Naive thymus-derived CD4-positive, alpha-beta T cell (primary cell): ENCODE measurements around the gene DUSP5. TPM values are rescaled to one million over a fixed set of nuclear protein-coding genes. Genes with fewer than 3 reads are reported as not detected.
A peak's percentile ranks its signal among the peaks of the same experiment; 100 is the strongest.

ENCODE experiments used
- ATAC-seq: fragments of 150-1000 bp; cut with Tn5 transposase; 2 replicates; pipeline ENCODE4 v1.10.0; 2021; ENCODE audit warnings: mild to moderate bottlenecking, moderate library complexity
- CTCF ChIA-PET: fragments of 350-600 bp; sonication (Branson Sonifier 250); formaldehyde crosslinking; loops from one replicate; lab custom pipeline; 2021; ENCODE audit warnings: antibody characterized with exemption; lab: Charles Lee
- POLR2A ChIA-PET: fragments of 350-600 bp; sonication (Branson Sonifier 250); formaldehyde crosslinking; loops from one replicate; lab custom pipeline; 2021; ENCODE audit warnings: antibody characterized with exemption, inconsistent platforms; lab: Charles Lee
- DNase-seq, 9 donors: peaks; one replicate each; pipeline versions ENCODE4 v3.0.0 to v3.0.0-alpha.2; 2020 to 2022; ENCODE audit warnings: mixed read lengths in 1 of 9
- H3K27ac ChIP-seq: one replicate; pipeline ENCODE4 v1.7.0; 2013; ENCODE audit warnings: mild to moderate bottlenecking, low read depth, low read length, moderate library complexity
- H3K27me3 ChIP-seq, 2 donors: one replicate each; pipeline ENCODE4 v1.7.0; 2013; ENCODE audit warnings: low read length in 2 of 2, mild to moderate bottlenecking in 2 of 2, moderate library complexity in 2 of 2; ENCODE audit not compliant: control insufficient read depth in 2 of 2, insufficient read depth in 2 of 2
- H3K36me3 ChIP-seq, 3 experiments: 1 replicate in 2 of 3; 2 replicates in 1 of 3; pipeline ENCODE4 v1.7.0; 2013; ENCODE audit warnings: low read length in 3 of 3, mild to moderate bottlenecking in 3 of 3, moderate library complexity in 1 of 3; ENCODE audit not compliant: insufficient read depth in 3 of 3, control insufficient read depth in 2 of 3
- H3K4me1 ChIP-seq, 2 donors: one replicate each; pipeline ENCODE4 v1.7.0; 2013; ENCODE audit warnings: low read length in 2 of 2, mild to moderate bottlenecking in 2 of 2, moderate library complexity in 1 of 2; ENCODE audit not compliant: control insufficient read depth in 2 of 2, insufficient read depth in 2 of 2
- H3K4me3 ChIP-seq: 2 replicates; pipeline ENCODE4 v1.7.0; 2013; ENCODE audit warnings: mild to moderate bottlenecking, low read length
- H3K9me3 ChIP-seq, 3 experiments: 1 replicate in 2 of 3; 2 replicates in 1 of 3; pipeline ENCODE4 v1.7.0; 2013; ENCODE audit warnings: low read length in 3 of 3; ENCODE audit not compliant: control insufficient read depth in 2 of 3
- H3K27ac Mint-ChIP-seq, 9 donors: one replicate each; pipeline ENCODE4 v1.8.0; 2020 to 2022; ENCODE audit warnings: mixed read lengths in 9 of 9, mild to moderate bottlenecking in 8 of 9, moderate library complexity in 5 of 9, inconsistent platforms in 2 of 9
- H3K27me3 Mint-ChIP-seq, 5 donors: one replicate each; pipeline ENCODE4 v1.8.0; 2021 to 2022; ENCODE audit warnings: mixed read lengths in 5 of 5, mild to moderate bottlenecking in 1 of 5
- H3K36me3 Mint-ChIP-seq, 5 donors: one replicate each; pipeline ENCODE4 v1.8.0; 2020 to 2022; ENCODE audit warnings: mixed read lengths in 5 of 5, mild to moderate bottlenecking in 3 of 5, inconsistent platforms in 1 of 5
- H3K4me1 Mint-ChIP-seq, 7 donors: one replicate each; pipeline ENCODE4 v1.8.0; 2020 to 2022; ENCODE audit warnings: mixed read lengths in 7 of 7, mild to moderate bottlenecking in 3 of 7, inconsistent platforms in 1 of 7
- H3K4me3 Mint-ChIP-seq, 10 donors: one replicate each; pipeline ENCODE4 v1.8.0; 2020 to 2022; ENCODE audit warnings: mild to moderate bottlenecking in 10 of 10, mixed read lengths in 10 of 10, moderate library complexity in 6 of 10, inconsistent platforms in 2 of 10
- H3K9me3 Mint-ChIP-seq, 11 donors: one replicate each; pipeline ENCODE4 v1.8.0; 2020 to 2022; ENCODE audit warnings: mixed read lengths in 11 of 11, mild to moderate bottlenecking in 4 of 11, inconsistent platforms in 1 of 11, moderate library complexity in 1 of 11
- intact Hi-C, 2 donors: fragments of 100-400 bp; cut with micrococcal nuclease; formaldehyde crosslinking; loops; one replicate each; pipeline ENCODE4 v1.15.1; 2023
- polyA plus RNA-seq, 2 donors: library from polyadenylated mRNA; unstranded; fragments of 300-500 nt; fragmentation: Illumina TruSeq; gene quantifications; one replicate each; pipeline ENCODE4 v1.2.3, GENCODE V29; 2021
- total RNA-seq, 6 experiments: library from RNA in 5 of 6; stranded (reverse) in 5 of 6; gene quantifications; 1 replicate in 5 of 6; 2 replicates in 1 of 6; pipeline ENCODE4 v1.2.3 and lab custom pipeline; 2021 to 2026

The DUSP5 gene
- total and polyA plus RNA-seq, 7 experiments from 2014 or later = 0.17 to 57.2 (median 0.51) TPM

GRCh38 chr10:110556296-110556695 lies 58.6 kb downstream of the DUSP5 start:
- Histone ChIP-seq H3K36me3 (no peaks in the 10 kb centered on the region), H3K9me3 (no peaks in the 10 kb centered on the region), H3K4me3 (no peak overlapping the region), H3K4me1 (no peaks in the 10 kb centered on the region), H3K27ac (no peak overlapping the region), H3K27me3 (no peaks in the 10 kb centered on the region)
- ATAC-seq = no peak
- intact Hi-C loops = no loop called here
- peaks cover 0 to 1% (median 0%) of the 10 kb centered on the region in 11 donors for H3K9me3 Mint-ChIP-seq
- H3K27ac Mint-ChIP-seq = no peak overlapping the region
- H3K4me3 Mint-ChIP-seq = no peak overlapping the region
- H3K27me3 Mint-ChIP-seq = peaks cover 0 to 70% (median 7%) of the 10 kb centered on the region in 5 donors
- ChIA-PET POLR2A (no interaction called here), CTCF (no interaction called here)
- DNase-seq = no peak
- H3K36me3 Mint-ChIP-seq = peaks cover 0 to 2% (median 0%) of the 10 kb centered on the region in 5 donors
- peaks cover 2 to 10% (median 5%) of the 10 kb centered on the region in 7 donors for H3K4me1 Mint-ChIP-seq

GRCh38 chr10:110556969-110557601 lies 59.4 kb downstream of the DUSP5 start:
- CTCF ChIA-PET = interaction anchor here (0.6 to 1.5 kb wide), 5 partner anchors 19 to 1770 kb away, joined by 3 to 4 read pairs (median 3); no protein-coding TSS in a partner anchor
- DNase-seq (peak; percentile 27 to 68 (median 56)), ATAC-seq (peak; percentile 99)
- H3K4me1 ChIP-seq = no peaks in the 10 kb centered on the region
- no peaks in the 10 kb centered on the region for H3K9me3 ChIP-seq
- POLR2A ChIA-PET = no interaction called here
- peak overlapping the region in 6 of 9 donors; percentile 1 to 67 (median 42) for H3K27ac Mint-ChIP-seq
- peaks cover 0 to 2% (median 0%) of the 10 kb centered on the region in 5 donors for H3K36me3 Mint-ChIP-seq
- H3K4me3 Mint-ChIP-seq = peak overlapping the region in 1 of 10 donors; percentile 2
- H3K9me3 Mint-ChIP-seq = peaks cover 0 to 1% (median 0%) of the 10 kb centered on the region in 11 donors
- no peaks in the 10 kb centered on the region for H3K27me3 ChIP-seq
- no peaks in the 10 kb centered on the region for H3K36me3 ChIP-seq
- peaks cover 2 to 10% (median 5%) of the 10 kb centered on the region in 7 donors for H3K4me1 Mint-ChIP-seq
- no peak overlapping the region for H3K4me3 ChIP-seq
- no peak overlapping the region for H3K27ac ChIP-seq
- H3K27me3 Mint-ChIP-seq = peaks cover 0 to 68% (median 0%) of the 10 kb centered on the region in 5 donors
- intact Hi-C loops = loop anchor here (1.0 kb wide), 2 partner anchors 10 to 43 kb away; partner anchors contain the start of gene SMC3 (in 2 of the 2)

GRCh38 chr10:110558041-110558440 lies 60.3 kb downstream of the DUSP5 start:
- Mint-ChIP-seq H3K9me3 (peaks cover 0 to 1% (median 0%) of the 10 kb centered on the region in 11 donors), H3K27ac (no peak overlapping the region), H3K4me1 (peaks cover 2 to 10% (median 5%) of the 10 kb centered on the region in 7 donors), H3K36me3 (peaks cover 0 to 2% (median 0%) of the 10 kb centered on the region in 5 donors), H3K27me3 (peaks cover 0 to 69% (median 4%) of the 10 kb centered on the region in 5 donors), H3K4me3 (no peak overlapping the region)
- intact Hi-C loops = no loop called here
- ChIA-PET POLR2A (no interaction called here), CTCF (interaction anchor here (0.6 to 2.5 kb wide), 7 partner anchors 9 to 1769 kb away, joined by 3 to 10 read pairs (median 3); partner anchors contain the start of gene SMC3)
- no peaks in the 10 kb centered on the region for H3K27me3 ChIP-seq
- no peak overlapping the region for H3K27ac ChIP-seq
- DNase-seq (no peak), ATAC-seq (no peak)
- no peaks in the 10 kb centered on the region for H3K36me3 ChIP-seq
- no peak overlapping the region for H3K4me3 ChIP-seq
- H3K9me3 ChIP-seq = no peaks in the 10 kb centered on the region
- H3K4me1 ChIP-seq = no peaks in the 10 kb centered on the region

- ChIA-PET CTCF (interaction anchor here (2.5 to 2.6 kb wide), 2 partner anchors 11 to 13 kb away, joined by 8 to 10 read pairs; no protein-coding TSS in a partner anchor), POLR2A (no interaction called here)
- H3K36me3 Mint-ChIP-seq = peaks cover 0 to 2% (median 0%) of the 10 kb centered on the region in 5 donors
- peaks cover 2 to 10% (median 5%) of the 10 kb centered on the region in 7 donors for H3K4me1 Mint-ChIP-seq
- H3K9me3 Mint-ChIP-seq = peaks cover 0 to 1% (median 0%) of the 10 kb centered on the region in 11 donors
- peaks cover 6 to 77% (median 17%) of the 10 kb centered on the region in 5 donors for H3K27me3 Mint-ChIP-seq
- no peak overlapping the region for H3K4me3 Mint-ChIP-seq
- no peaks in the 10 kb centered on the region for H3K36me3 ChIP-seq
- no peaks in the 10 kb centered on the region for H3K4me1 ChIP-seq
- no peak overlapping the region for H3K27ac ChIP-seq
- ATAC-seq (no peak), DNase-seq (no peak)
- H3K27ac Mint-ChIP-seq = no peak overlapping the region
- H3K4me3 ChIP-seq = no peak overlapping the region
- H3K27me3 ChIP-seq = no peaks in the 10 kb centered on the region
- H3K9me3 ChIP-seq = no peaks in the 10 kb centered on the region
- intact Hi-C loops = loop anchor here in 1 of 2 donors (10.0 kb wide), 1 partner anchor 645 kb away; no protein-coding TSS in a partner anchor
Measured at GRCh38 chr10:110560012-110560411, 62.3 kb downstream of the DUSP5 start.

Other genes with a start within 250 kb of the DUSP5 start
- 10 to 100 TPM; 34.4 to 43.1 (median 40.1) TPM for gene SMNDC1, start 193.0 kb upstream of the DUSP5 start, total RNA-seq
- gene SMNDC1, start 193.0 kb upstream of the DUSP5 start, polyA plus RNA-seq = 10 to 100 TPM; 16.1 to 20.1 TPM
- gene SMC3, start 69.8 kb downstream of the DUSP5 start, total RNA-seq = 10 to 100 TPM; 29.8 to 69.8 (median 48.5) TPM
- gene SMC3, start 69.8 kb downstream of the DUSP5 start, polyA plus RNA-seq = 10 to 100 TPM; 64.8 to 88.2 TPM
- 1 to 10 TPM in 2 of 5 experiments, under 1 TPM in 3; 0.16 to 1.7 (median 0.40) TPM for gene RBM20, start 146.4 kb downstream of the DUSP5 start, total RNA-seq
- under 1 TPM in 1 of 2 donors, not detected in 1; 0.18 TPM for gene RBM20, start 146.4 kb downstream of the DUSP5 start, polyA plus RNA-seq